Lower lobe of right lung (tissue), 2 donors: Measurements from ENCODE around the gene RCOR2. TPM values are rescaled to one million over a fixed set of nuclear protein-coding genes. Genes with fewer than 3 reads are reported as not detected.

ENCODE experiments used
- ATAC-seq, 2 donors: fragments of 200-7000 bp; cut with Tn5 transposase; one replicate each; pipeline ENCODE4 v1.9.1; 2020 to 2022; ENCODE audit warnings: mild to moderate bottlenecking in 2 of 2, moderate library complexity in 2 of 2
- DNase-seq: peaks from one replicate; pipeline ENCODE4 v3.0.0-alpha.2; 2020
- H3K27ac ChIP-seq: fragments of 200-600 bp; one replicate; pipeline ENCODE4 v1.8.0; 2022
- H3K27me3 ChIP-seq: fragments of 200-600 bp; one replicate; pipeline ENCODE4 v1.8.0; 2022; ENCODE audit warnings: low read depth
- H3K36me3 ChIP-seq: fragments of 200-600 bp; one replicate; pipeline ENCODE4 v1.8.0; 2022; ENCODE audit warnings: mild to moderate bottlenecking
- H3K4me1 ChIP-seq: fragments of 200-600 bp; one replicate; pipeline ENCODE4 v1.8.0; 2022
- H3K4me3 ChIP-seq: fragments of 200-600 bp; one replicate; pipeline ENCODE4 v1.8.0; 2022; ENCODE audit warnings: mild to moderate bottlenecking
- H3K9me3 ChIP-seq: fragments of 200-600 bp; one replicate; pipeline ENCODE4 v1.8.0; 2022
- CTCF ChIP-seq: fragments of 200-600 bp; IDR thresholded peaks from one replicate; pipeline ENCODE4 v1.8.0; 2022; ENCODE audit warnings: antibody characterized with exemption, mild to moderate bottlenecking
- intact Hi-C: fragments of 100-400 bp; cut with DNase I; formaldehyde crosslinking; loops from one replicate; pipeline ENCODE4 v1.11.0; 2022
- total RNA-seq: library from RNA; stranded (reverse); fragmentation: NEBNext Ultra II Directional; extraction: Animal tissue kit (Norgen Biotek cat#: 25700); gene quantifications from one replicate; pipeline ENCODE4 v1.2.1, GENCODE V29; 2021
- donor health status: DM: no; HTN: yes; CAD: no; lungs with severe emphysema.

The RCOR2 gene
- total RNA-seq, 1 donor from 2014 or later: 0.18 TPM

- no peaks in the 10 kb centered on the region for H3K9me3 ChIP-seq
- peaks cover 69% of the 10 kb centered on the region for H3K36me3 ChIP-seq
- intact Hi-C loops: no loop called here
- no peaks in the 10 kb centered on the region for H3K27me3 ChIP-seq
- peaks cover 6% of the 10 kb centered on the region for H3K4me1 ChIP-seq
- no peak for DNase-seq
- H3K4me3 ChIP-seq: no peak overlapping the region
- ATAC-seq: no peak
- TF ChIP-seq CTCF: no peak
- no peak overlapping the region for H3K27ac ChIP-seq
Observed at GRCh38 chr11:63908631-63909401, 8.1 kb downstream of the RCOR2 start.

- H3K4me3 ChIP-seq: no peak overlapping the region
- no peak overlapping the region for H3K27ac ChIP-seq
- intact Hi-C loops: no loop called here
- H3K36me3 ChIP-seq: peaks cover 77% of the 10 kb centered on the region
- DNase-seq (no peak), ATAC-seq (no peak)
- H3K27me3 ChIP-seq: no peaks in the 10 kb centered on the region
- TF ChIP-seq CTCF: no peak
- peaks cover 6% of the 10 kb centered on the region for H3K4me1 ChIP-seq
- no peaks in the 10 kb centered on the region for H3K9me3 ChIP-seq
Observed at GRCh38 chr11:63907808-63908530, 9.0 kb downstream of the RCOR2 start.

DNA sequence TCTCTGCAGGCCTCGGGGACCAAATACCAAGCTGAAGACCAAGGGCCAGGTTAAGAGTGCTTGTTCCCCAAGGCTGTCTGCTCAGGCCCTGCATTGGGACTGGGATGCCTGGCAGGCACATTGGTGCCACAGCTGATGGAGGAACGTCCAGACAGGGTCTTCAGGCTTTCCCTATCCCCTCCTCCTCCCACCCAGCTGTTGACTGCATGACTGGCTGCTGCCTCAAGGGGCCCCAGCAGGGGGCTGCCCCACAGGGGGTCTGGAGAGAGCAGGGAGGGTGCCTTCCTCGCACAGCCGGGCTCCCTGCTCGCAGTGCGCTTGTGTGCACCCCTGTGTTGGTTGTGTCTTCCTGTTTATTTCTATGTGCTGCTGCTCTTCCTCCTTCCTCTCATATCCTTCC is 9.9 kb downstream of the RCOR2 start:
- ATAC-seq: no peak
- H3K27ac ChIP-seq: no peak overlapping the region
- H3K4me3 ChIP-seq: no peak overlapping the region
- H3K27me3 ChIP-seq: no peaks in the 10 kb centered on the region
- no peaks in the 10 kb centered on the region for H3K9me3 ChIP-seq
- H3K36me3 ChIP-seq: peaks cover 86% of the 10 kb centered on the region
- peaks cover 6% of the 10 kb centered on the region for H3K4me1 ChIP-seq
- TF ChIP-seq CTCF: no peak
- intact Hi-C loops: no loop called here
- no peak for DNase-seq

GRCh38 chr11:63906585-63906984 is 10.4 kb downstream of the RCOR2 start:
- TF ChIP-seq CTCF: peak; percentile 39
- intact Hi-C loops: no loop called here
- ATAC-seq (no peak), DNase-seq (no peak)
- H3K27ac ChIP-seq: no peak overlapping the region
- no peak overlapping the region for H3K4me3 ChIP-seq
- H3K4me1 ChIP-seq: peaks cover 6% of the 10 kb centered on the region
- H3K27me3 ChIP-seq: no peaks in the 10 kb centered on the region
- H3K9me3 ChIP-seq: no peaks in the 10 kb centered on the region
- peaks cover 90% of the 10 kb centered on the region for H3K36me3 ChIP-seq

DNA sequence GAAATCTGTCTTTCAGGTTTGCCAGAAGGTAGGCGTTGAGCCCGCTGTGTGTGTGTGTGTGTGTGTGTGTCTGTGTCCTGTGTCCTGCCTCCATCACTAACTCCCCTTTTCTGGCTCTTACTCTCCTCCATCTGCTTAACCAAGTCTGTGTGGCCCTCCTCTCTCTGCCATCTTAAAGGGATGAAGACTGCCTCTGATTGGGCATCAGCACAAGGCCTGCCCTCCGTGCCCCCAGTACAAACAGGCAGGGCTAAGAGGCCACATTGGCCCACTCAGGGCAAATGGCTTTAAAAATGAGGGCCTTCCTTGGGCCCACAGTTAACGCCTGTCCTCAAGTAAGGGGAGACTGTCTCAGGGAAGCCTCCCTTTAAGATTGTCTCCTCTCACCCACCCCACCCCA is 10.9 kb downstream of the RCOR2 start:
- ATAC-seq (no peak), DNase-seq (no peak)
- H3K4me1 ChIP-seq: peaks cover 6% of the 10 kb centered on the region
- no peaks in the 10 kb centered on the region for H3K27me3 ChIP-seq
- H3K9me3 ChIP-seq: no peaks in the 10 kb centered on the region
- no peak overlapping the region for H3K27ac ChIP-seq
- intact Hi-C loops: no loop called here
- no peak overlapping the region for H3K4me3 ChIP-seq
- TF ChIP-seq CTCF: no peak
- peaks cover 91% of the 10 kb centered on the region for H3K36me3 ChIP-seq
